Endothelial cell of umbilical vein (primary cell): ENCODE data around the gene SRP68. TPM values are rescaled to one million over a fixed set of nuclear protein-coding genes. Genes with fewer than 3 reads are reported as not detected.

Source experiments
- BruUV-seq: library from RNA; stranded (reverse); fragments of 400-500 nt; replicated peaks from 2 replicates; lab custom pipeline; 2021; lab: Mats Ljungman, UMichigan
- CTCF ChIA-PET: fragments of 300-600, 350-600 bp; sonication (Branson Sonifier 250); formaldehyde crosslinking; loops from one replicate; lab custom pipeline; 2021; ENCODE audit warnings: antibody characterized with exemption, inconsistent platforms; lab: Charles Lee
- POLR2A ChIA-PET: fragments of 300-600, 350-600 bp; sonication (Branson Sonifier 250); formaldehyde crosslinking; loops from one replicate; lab custom pipeline; 2021; ENCODE audit warnings: antibody characterized with exemption, inconsistent platforms; lab: Charles Lee
- DNase-seq: peaks from one replicate; pipeline ENCODE4 v3.0.0-alpha.2; 2011; ENCODE audit warnings: low read depth, low spot score
- FAIRE-seq: peaks from 2 replicates; lab custom pipeline; 2011; peaks lifted over from hg19 to GRCh38; lab: Jason Lieb, UNC
- H2AFZ ChIP-seq: 2 replicates; pipeline ENCODE4 v1.6.0; 2012; ENCODE audit warnings: low read depth, low read length, control low read depth, inconsistent platforms
- H3K27ac ChIP-seq: 2 replicates; pipeline ENCODE4 v1.5.1; 2011; ENCODE audit warnings: low read depth, mild to moderate bottlenecking, control low read depth, low read length, moderate library complexity; ENCODE audit not compliant: insufficient read depth
- H3K27me3 ChIP-seq, 2 experiments: 2 replicates each; pipeline versions ENCODE4 v1.6.0 to v1.6.1; 2011; ENCODE audit warnings: low read length in 2 of 2, mixed read lengths in 1 of 2; ENCODE audit not compliant: control insufficient read depth in 2 of 2, insufficient read depth in 2 of 2
- H3K36me3 ChIP-seq, 2 experiments: 2 replicates in 1 of 2; 3 replicates in 1 of 2; pipeline ENCODE4 v1.5.1; 2011; ENCODE audit warnings: low read length in 2 of 2, mild to moderate bottlenecking in 1 of 2, moderate library complexity in 1 of 2; ENCODE audit not compliant: control insufficient read depth in 2 of 2, insufficient read depth in 2 of 2; ENCODE audit errors: extremely low read depth in 1 of 2
- H3K4me1 ChIP-seq: 3 replicates; pipeline ENCODE4 v1.5.1; 2011; ENCODE audit warnings: mild to moderate bottlenecking, low read length; ENCODE audit not compliant: control insufficient read depth, insufficient read depth; ENCODE audit errors: extremely low read depth
- H3K4me2 ChIP-seq: 2 replicates; pipeline ENCODE4 v1.6.1; 2011; ENCODE audit warnings: low read length, control low read depth, mixed read lengths; ENCODE audit not compliant: insufficient read depth
- H3K4me3 ChIP-seq, 3 experiments: fragments of 200-600 bp in 1 of 3; sonication (generic), shearing (Covaris generic) in 1 of 3; replicated peaks in 1 of 3; 2 replicates each; pipeline ENCODE4 v1.5.1; 2011 to 2016; ENCODE audit warnings: control low read depth in 3 of 3, low read length in 3 of 3, mild to moderate bottlenecking in 2 of 3, inconsistent platforms in 1 of 3, low read depth in 1 of 3, moderate library complexity in 1 of 3; ENCODE audit not compliant: insufficient read depth in 1 of 3
- H3K79me2 ChIP-seq: 2 replicates; pipeline ENCODE4 v1.6.0; 2012; ENCODE audit warnings: low read length, inconsistent platforms; ENCODE audit not compliant: control insufficient read depth, insufficient read depth
- H3K9ac ChIP-seq: replicated peaks from 2 replicates; pipeline ENCODE3; 2011; ENCODE audit warnings: low read length, control low read depth; ENCODE audit not compliant: insufficient read depth; ENCODE audit errors: extremely low read depth
- H3K9me1 ChIP-seq: replicated peaks from 3 replicates; pipeline ENCODE4 v1.6.0; 2011; ENCODE audit warnings: mild to moderate bottlenecking, low read length; ENCODE audit not compliant: control insufficient read depth, insufficient read depth; ENCODE audit errors: extremely low read depth
- H3K9me3 ChIP-seq: replicated peaks from 2 replicates; pipeline ENCODE4 v1.5.1; 2012; ENCODE audit warnings: low read length, inconsistent platforms; ENCODE audit not compliant: control insufficient read depth, insufficient read depth
- H4K20me1 ChIP-seq: replicated peaks from 2 replicates; pipeline ENCODE3; 2011; ENCODE audit warnings: mild to moderate bottlenecking, low read length; ENCODE audit not compliant: control insufficient read depth, insufficient read depth; ENCODE audit errors: extremely low read depth
- FOS ChIP-seq: IDR thresholded peaks from 2 replicates; pipeline ENCODE4 v1.6.1; 2011; ENCODE audit warnings: mild to moderate bottlenecking, low read length, moderate library complexity, borderline replicate concordance; ENCODE audit not compliant: insufficient read depth
- JUN ChIP-seq: IDR thresholded peaks from 2 replicates; pipeline ENCODE4 v1.6.1; 2011; ENCODE audit warnings: borderline replicate concordance, low read depth; ENCODE audit not compliant: insufficient read length, insufficient read depth
- MYC ChIP-seq: IDR thresholded peaks from one replicate; pipeline ENCODE4 v1.6.1; 2011; ENCODE audit warnings: mild to moderate bottlenecking, low read depth, low read length
- POLR2AphosphoS5 ChIP-seq: IDR thresholded peaks from 2 replicates; pipeline ENCODE4 v1.6.1; 2012; ENCODE audit warnings: low read depth, mild to moderate bottlenecking, control low read depth, low read length, moderate library complexity; ENCODE audit not compliant: insufficient read depth
- dilution Hi-C: fragments of 300-500 bp; cut with MboI; formaldehyde crosslinking; loops from one replicate; pipeline ENCODE4 v1.15.0; 2019; ENCODE audit warnings: low sequenced_read_pairs; ENCODE audit not compliant: extremely low pct_ligation_motif_present
- intact Hi-C: fragments of 100-400 bp; cut with micrococcal nuclease; formaldehyde crosslinking; loops from one replicate; pipeline ENCODE4 v1.10.0; 2022
- polyA plus RNA-seq, 4 experiments: library from polyadenylated mRNA; depleted of rRNA in 3 of 4; stranded (reverse) in 3 of 4; unstranded in 1 of 4; fragments of >200 nt; gene quantifications; 2 replicates each; pipeline versions ENCODE4 v1.2.1 to v1.2.3, GENCODE V29; 2011 to 2012; ENCODE audit warnings: missing spikeins in 1 of 4
- total RNA-seq: library from RNA; stranded (reverse); gene quantifications from 2 replicates; pipeline ENCODE4 v1.2.3, GENCODE V29; 2021
- TF ChIP-seq, protein P1 (sequence below), 2 donors: IDR thresholded peaks; 1 replicate in 1 of 2; 2 replicates in 1 of 2; pipeline ENCODE4 v1.5.1; 2011; ENCODE audit warnings: low read length in 2 of 2, mild to moderate bottlenecking in 2 of 2, moderate library complexity in 2 of 2, control low read depth in 1 of 2, inconsistent platforms in 1 of 2, low read depth in 1 of 2; ENCODE audit not compliant: insufficient read depth in 1 of 2; ENCODE audit errors: extremely low read depth in 1 of 2
- TF ChIP-seq, protein P2 (sequence below): IDR thresholded peaks from 2 replicates; pipeline ENCODE4 v1.6.1; 2011; ENCODE audit not compliant: insufficient read depth, insufficient read length

Gene SRP68
- total and polyA plus RNA-seq, 2 donors (not counting 3 experiments of a cell fraction or from before 2014, with no cell fraction given) = 64.6 to 81.7 TPM

DNA sequence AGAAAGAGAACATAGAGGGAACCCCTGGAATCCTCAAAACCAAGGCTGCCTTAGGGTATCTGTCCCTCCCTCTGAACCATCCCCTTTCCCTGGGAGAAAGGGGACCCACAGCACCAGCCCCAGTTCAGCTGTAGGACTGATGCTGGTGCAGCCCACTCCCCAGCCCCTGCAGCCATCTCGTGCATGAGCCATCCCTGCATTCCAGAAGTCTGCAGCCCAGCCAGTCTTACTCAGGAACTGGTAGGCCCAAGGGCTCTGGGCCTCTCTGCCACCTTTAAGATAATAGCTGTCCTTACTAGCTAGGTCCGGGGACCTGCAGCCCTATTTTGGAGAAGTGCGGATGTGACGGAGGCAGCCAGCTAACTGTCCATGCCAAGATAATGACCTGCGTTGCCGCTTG is 39.2 kb downstream of the SRP68 start:
- no peak overlapping the region for H2AFZ ChIP-seq
- dilution Hi-C loops = no loop called here
- peaks cover 0 to 2% of the 10 kb centered on the region in 2 experiments for H3K36me3 ChIP-seq
- no peak overlapping the region for H3K9ac ChIP-seq
- H3K9me1 ChIP-seq = no peaks in the 10 kb centered on the region
- intact Hi-C loops = loop anchor here (5.0 kb wide), 1 partner anchor 244 kb away; no protein-coding TSS in a partner anchor
- TF ChIP-seq, protein P1, sequence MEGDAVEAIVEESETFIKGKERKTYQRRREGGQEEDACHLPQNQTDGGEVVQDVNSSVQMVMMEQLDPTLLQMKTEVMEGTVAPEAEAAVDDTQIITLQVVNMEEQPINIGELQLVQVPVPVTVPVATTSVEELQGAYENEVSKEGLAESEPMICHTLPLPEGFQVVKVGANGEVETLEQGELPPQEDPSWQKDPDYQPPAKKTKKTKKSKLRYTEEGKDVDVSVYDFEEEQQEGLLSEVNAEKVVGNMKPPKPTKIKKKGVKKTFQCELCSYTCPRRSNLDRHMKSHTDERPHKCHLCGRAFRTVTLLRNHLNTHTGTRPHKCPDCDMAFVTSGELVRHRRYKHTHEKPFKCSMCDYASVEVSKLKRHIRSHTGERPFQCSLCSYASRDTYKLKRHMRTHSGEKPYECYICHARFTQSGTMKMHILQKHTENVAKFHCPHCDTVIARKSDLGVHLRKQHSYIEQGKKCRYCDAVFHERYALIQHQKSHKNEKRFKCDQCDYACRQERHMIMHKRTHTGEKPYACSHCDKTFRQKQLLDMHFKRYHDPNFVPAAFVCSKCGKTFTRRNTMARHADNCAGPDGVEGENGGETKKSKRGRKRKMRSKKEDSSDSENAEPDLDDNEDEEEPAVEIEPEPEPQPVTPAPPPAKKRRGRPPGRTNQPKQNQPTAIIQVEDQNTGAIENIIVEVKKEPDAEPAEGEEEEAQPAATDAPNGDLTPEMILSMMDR (IDR thresholded peaks at IDR 0.05; ENCODE audit: extremely low read depth in 1 of 2, insufficient read depth in 1 of 2, low read depth in 1 of 2, low read length in 2 of 2) = no peak
- TF ChIP-seq POLR2AphosphoS5 = no peak
- no peak for TF ChIP-seq FOS
- no peak for TF ChIP-seq MYC
- TF ChIP-seq JUN = no peak
- TF ChIP-seq, protein P2, sequence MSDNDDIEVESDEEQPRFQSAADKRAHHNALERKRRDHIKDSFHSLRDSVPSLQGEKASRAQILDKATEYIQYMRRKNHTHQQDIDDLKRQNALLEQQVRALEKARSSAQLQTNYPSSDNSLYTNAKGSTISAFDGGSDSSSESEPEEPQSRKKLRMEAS = no peak
- CTCF ChIA-PET = interaction anchor here (0.8 to 3.8 kb wide), 8 partner anchors 14 to 149 kb away, joined by 3 to 28 read pairs (median 3); no protein-coding TSS in a partner anchor
- POLR2A ChIA-PET = no interaction called here
- FAIRE-seq (no peak), DNase-seq (no peak)
- no TSS peak for BruUV-seq
- no peaks in the 10 kb centered on the region for H3K27me3 ChIP-seq
- no peak overlapping the region for H3K27ac ChIP-seq
- no peak overlapping the region for H3K4me3 ChIP-seq
- no peak overlapping the region for H3K4me2 ChIP-seq
- no peaks in the 10 kb centered on the region for H3K79me2 ChIP-seq
- no peaks in the 10 kb centered on the region for H4K20me1 ChIP-seq
- H3K4me1 ChIP-seq = peaks cover 11% of the 10 kb centered on the region
- no peaks in the 10 kb centered on the region for H3K9me3 ChIP-seq
